SK-N-SH (cell line): Measurements from ENCODE around the gene VANGL1. TPM values are rescaled to one million over a fixed set of nuclear protein-coding genes. Genes with fewer than 3 reads are reported as not detected.

ENCODE experiments used
- CTCF ChIA-PET: fragments of 300-600, 350-600 bp; formaldehyde crosslinking; extraction: SDS; loops from one replicate; lab custom pipeline; 2021; lab: Yijun Ruan, JAX
- POLR2A ChIA-PET: fragments of 350-600 bp; sonication (Branson Sonifier 250); formaldehyde crosslinking; extraction: SDS; loops from one replicate; lab custom pipeline; 2020; ENCODE audit warnings: antibody characterized with exemption, inconsistent platforms; lab: Yijun Ruan, JAX
- DNase-seq: peaks from one replicate; pipeline ENCODE4 v3.0.0; 2012
- H2AFZ ChIP-seq: fragments of 200-600 bp; sonication (generic); 2 replicates; pipeline ENCODE4 v1.8.1; 2016; ENCODE audit warnings: antibody characterized with exemption, mild to moderate bottlenecking, low read depth
- H3F3A ChIP-seq: fragments of 200-600 bp; sonication (generic); replicated peaks from 2 replicates; pipeline ENCODE3; 2016; ENCODE audit warnings: antibody characterized with exemption, mild to moderate bottlenecking; ENCODE audit not compliant: insufficient read depth
- H3K27ac ChIP-seq, 2 experiments: fragments of 200-500 bp in 1 of 2; fragments of 200-600 bp in 1 of 2; sonication (Bioruptor generic) in 1 of 2; sonication (generic), shearing (Covaris generic) in 1 of 2; 2 replicates each; pipeline versions ENCODE4 v1.5.1 to v1.6.1; 2014 to 2016; ENCODE audit warnings: low read depth in 2 of 2, inconsistent platforms in 1 of 2, low read length in 1 of 2, mild to moderate bottlenecking in 1 of 2, mixed read lengths in 1 of 2
- H3K27me3 ChIP-seq: fragments of 200-600 bp; sonication (generic), shearing (Covaris generic); 2 replicates; pipeline ENCODE4 v1.6.1; 2016; ENCODE audit warnings: mixed run types; ENCODE audit not compliant: insufficient read depth
- H3K36me3 ChIP-seq, 2 experiments: fragments of 200-500 bp in 1 of 2; fragments of 200-600 bp in 1 of 2; sonication (Bioruptor generic) in 1 of 2; sonication (generic) in 1 of 2; replicated peaks in 1 of 2; 2 replicates each; pipeline versions ENCODE3 to v1.5.1; 2014 to 2016; ENCODE audit warnings: low read length in 1 of 2, mild to moderate bottlenecking in 1 of 2; ENCODE audit not compliant: insufficient read depth in 2 of 2, control insufficient read depth in 1 of 2
- H3K4me1 ChIP-seq, 2 experiments: fragments of 200-500 bp in 1 of 2; fragments of 200-600 bp in 1 of 2; sonication (Bioruptor generic) in 1 of 2; sonication (generic), shearing (Covaris generic) in 1 of 2; 2 replicates each; pipeline versions ENCODE4 v1.5.1 to v1.6.1; 2014 to 2016; ENCODE audit warnings: low read depth in 1 of 2, low read length in 1 of 2, mixed run types in 1 of 2; ENCODE audit not compliant: insufficient read depth in 2 of 2, control insufficient read depth in 1 of 2
- H3K4me2 ChIP-seq: fragments of 200-600 bp; sonication (generic), shearing (Covaris generic); 2 replicates; pipeline ENCODE4 v1.6.1; 2017; ENCODE audit warnings: mixed run types
- H3K4me3 ChIP-seq, 2 experiments: fragments of 200-500 bp in 1 of 2; fragments of 200-600 bp in 1 of 2; sonication (Bioruptor generic) in 1 of 2; sonication (generic), shearing (Covaris generic) in 1 of 2; 2 replicates each; pipeline versions ENCODE4 v1.5.1 to v1.8.1; 2014 to 2016; ENCODE audit warnings: low read depth in 2 of 2, inconsistent platforms in 1 of 2, low read length in 1 of 2, mild to moderate bottlenecking in 1 of 2, mixed read lengths in 1 of 2, moderate library complexity in 1 of 2
- H3K79me2 ChIP-seq: fragments of 200-600 bp; sonication (generic); 2 replicates; pipeline ENCODE4 v1.8.1; 2017; ENCODE audit warnings: mild to moderate bottlenecking; ENCODE audit not compliant: insufficient read depth
- H3K9ac ChIP-seq: fragments of 200-600 bp; sonication (generic); 2 replicates; pipeline ENCODE4 v1.6.1; 2017; ENCODE audit warnings: mixed run types
- H3K9me2 ChIP-seq: fragments of 200-600 bp; sonication (generic); 2 replicates; pipeline ENCODE4 v1.6.1; 2017; ENCODE audit warnings: mixed run types
- H3K9me3 ChIP-seq: fragments of 200-600 bp; sonication (generic); 2 replicates; pipeline ENCODE4 v1.6.1; 2017; ENCODE audit warnings: mixed run types, mild to moderate bottlenecking, moderate library complexity
- H4K20me1 ChIP-seq: fragments of 200-600 bp; sonication (generic); 2 replicates; pipeline ENCODE4 v1.6.1; 2017; ENCODE audit warnings: mild to moderate bottlenecking, mixed run types; ENCODE audit not compliant: insufficient read depth
- CHD2 ChIP-seq: fragments of 150-350 bp; IDR thresholded peaks from 2 replicates; pipeline ENCODE4 v1.6.1; 2018; ENCODE audit warnings: low read length; ENCODE audit not compliant: partially characterized antibody
- EZH2phosphoT487 ChIP-seq: fragments of 200-600 bp; sonication (generic); IDR thresholded peaks from 2 replicates; pipeline ENCODE4 v1.6.1; 2017; ENCODE audit warnings: low read depth, mixed run types, mild to moderate bottlenecking, antibody characterized with exemption, moderate library complexity, borderline replicate concordance
- FOXM1 ChIP-seq: IDR thresholded peaks from 2 replicates; pipeline ENCODE4 v1.4.0; 2012; ENCODE audit warnings: low read depth, mild to moderate bottlenecking
- GATA2 ChIP-seq: sonication (generic); formaldehyde crosslinking; IDR thresholded peaks from 2 replicates; pipeline ENCODE4 v1.5.0; 2020; ENCODE audit warnings: mild to moderate bottlenecking, missing genetic modification reagents
- IRF3 ChIP-seq: fragments of 150-350 bp; IDR thresholded peaks from 2 replicates; pipeline ENCODE4 v1.6.1; 2016; ENCODE audit warnings: mild to moderate bottlenecking, low read depth, low read length
- JUND ChIP-seq: IDR thresholded peaks from 2 replicates; pipeline ENCODE4 v1.4.0; 2012
- MEF2A ChIP-seq: IDR thresholded peaks from 2 replicates; pipeline ENCODE4 v1.4.0; 2012; ENCODE audit warnings: low read depth, borderline replicate concordance
- MXI1 ChIP-seq: IDR thresholded peaks from 2 replicates; pipeline ENCODE4 v1.6.1; 2012; ENCODE audit warnings: mild to moderate bottlenecking, low read depth, low read length, improper control_type of control experiment
- POLR2AphosphoS5 ChIP-seq: IDR thresholded peaks from 2 replicates; pipeline ENCODE4 v1.6.1; 2012; ENCODE audit warnings: low read depth, low read length
- RCOR1 ChIP-seq: fragments of 150-350 bp; IDR thresholded peaks from 2 replicates; pipeline ENCODE4 v1.6.1; 2017; ENCODE audit warnings: antibody characterized with exemption, low read length
- RXRA ChIP-seq: IDR thresholded peaks from 2 replicates; pipeline ENCODE4 v1.4.0; 2012; ENCODE audit warnings: low read depth, mild to moderate bottlenecking, borderline replicate concordance
- SIN3A ChIP-seq: IDR thresholded peaks from 2 replicates; pipeline ENCODE4 v1.6.1; 2012; ENCODE audit warnings: low read depth, mild to moderate bottlenecking, low read length, moderate library complexity, borderline replicate concordance
- SMC3 ChIP-seq: IDR thresholded peaks from 2 replicates; pipeline ENCODE4 v1.6.1; 2012; ENCODE audit warnings: low read depth, low read length, improper control_type of control experiment
- YY1 ChIP-seq: IDR thresholded peaks from 2 replicates; pipeline ENCODE4 v1.4.0; 2012; ENCODE audit warnings: low read depth, mild to moderate bottlenecking
- ZBTB33 ChIP-seq: IDR thresholded peaks from 2 replicates; pipeline ENCODE4 v1.4.0; 2012; ENCODE audit warnings: low read depth, borderline replicate concordance
- WGBS: methylation state at CpG from one replicate; pipeline ENCODE4 v1.1.6; 2017; ENCODE audit warnings: low lambda C conversion rate; 5-methylcytosine and 5-hydroxymethylcytosine counted together
- polyA plus RNA-seq, 3 experiments: library from polyadenylated mRNA; depleted of rRNA; stranded (reverse); fragments of >200 nt; gene quantifications; 2 replicates each; pipeline ENCODE4 v1.2.3, GENCODE V29; 2012
- TF ChIP-seq, protein P1 (sequence below): IDR thresholded peaks from 2 replicates; pipeline ENCODE4 v1.6.1; 2012; ENCODE audit warnings: mild to moderate bottlenecking, low read depth, low read length, moderate library complexity
- TF ChIP-seq, protein P2 (sequence below): IDR thresholded peaks from 2 replicates; pipeline ENCODE4; 2012
- TF ChIP-seq, protein P3 (sequence below): fragments of 200-600 bp; sonication (generic); IDR thresholded peaks from 2 replicates; pipeline ENCODE4 v1.6.1; 2017; ENCODE audit warnings: antibody characterized with exemption, mild to moderate bottlenecking, moderate library complexity

The VANGL1 gene
- polyA plus RNA-seq, 1 of the 3 experiments (the other 2 are of a cell fraction), result 5.4 TPM

- Histone ChIP-seq H3K4me2 (no peak overlapping the region), H3K9me2 (no peaks in the 10 kb centered on the region), H4K20me1 (no peaks in the 10 kb centered on the region), H3K27me3 (no peaks in the 10 kb centered on the region; the same call in 1 of the 2 replicates), H2AFZ (no peak overlapping the region), H3K27ac (no peak overlapping the region), H3K4me1 (no peaks in the 10 kb centered on the region; a peak in 1 of 4 replicates), H3F3A (no peaks in the 10 kb centered on the region), H3K9ac (no peak overlapping the region), H3K79me2 (no peaks in the 10 kb centered on the region), H3K4me3 (no peak overlapping the region), H3K36me3 (no peaks in the 10 kb centered on the region), H3K9me3 (no peaks in the 10 kb centered on the region)
- 93% methylated on average over 9 of the region's 9 CpGs for WGBS
- DNase-seq, result no peak
- ChIA-PET POLR2A (interaction anchor here (0.8 kb wide), 1 partner anchor 10 kb away, joined by 4 read pairs; no protein-coding TSS in a partner anchor), CTCF (interaction anchor here (0.6 to 3.1 kb wide), 21 partner anchors 9 to 682 kb away, joined by 3 to 55 read pairs (median 6); partner anchors contain the start of gene VANGL1)
- TF ChIP-seq RXRA (no peak), SIN3A (no peak), JUND (no peak), SMC3 (no peak), FOXM1 (no peak), GATA2 (CRISPR knock-in tag) (no peak), POLR2AphosphoS5 (no peak), MEF2A (no peak), RCOR1 (no peak), EZH2phosphoT487 (no peak), MXI1 (no peak), CHD2 (no peak), IRF3 (no peak), ZBTB33 (no peak), YY1 (no peak)
- TF ChIP-seq, protein P1, sequence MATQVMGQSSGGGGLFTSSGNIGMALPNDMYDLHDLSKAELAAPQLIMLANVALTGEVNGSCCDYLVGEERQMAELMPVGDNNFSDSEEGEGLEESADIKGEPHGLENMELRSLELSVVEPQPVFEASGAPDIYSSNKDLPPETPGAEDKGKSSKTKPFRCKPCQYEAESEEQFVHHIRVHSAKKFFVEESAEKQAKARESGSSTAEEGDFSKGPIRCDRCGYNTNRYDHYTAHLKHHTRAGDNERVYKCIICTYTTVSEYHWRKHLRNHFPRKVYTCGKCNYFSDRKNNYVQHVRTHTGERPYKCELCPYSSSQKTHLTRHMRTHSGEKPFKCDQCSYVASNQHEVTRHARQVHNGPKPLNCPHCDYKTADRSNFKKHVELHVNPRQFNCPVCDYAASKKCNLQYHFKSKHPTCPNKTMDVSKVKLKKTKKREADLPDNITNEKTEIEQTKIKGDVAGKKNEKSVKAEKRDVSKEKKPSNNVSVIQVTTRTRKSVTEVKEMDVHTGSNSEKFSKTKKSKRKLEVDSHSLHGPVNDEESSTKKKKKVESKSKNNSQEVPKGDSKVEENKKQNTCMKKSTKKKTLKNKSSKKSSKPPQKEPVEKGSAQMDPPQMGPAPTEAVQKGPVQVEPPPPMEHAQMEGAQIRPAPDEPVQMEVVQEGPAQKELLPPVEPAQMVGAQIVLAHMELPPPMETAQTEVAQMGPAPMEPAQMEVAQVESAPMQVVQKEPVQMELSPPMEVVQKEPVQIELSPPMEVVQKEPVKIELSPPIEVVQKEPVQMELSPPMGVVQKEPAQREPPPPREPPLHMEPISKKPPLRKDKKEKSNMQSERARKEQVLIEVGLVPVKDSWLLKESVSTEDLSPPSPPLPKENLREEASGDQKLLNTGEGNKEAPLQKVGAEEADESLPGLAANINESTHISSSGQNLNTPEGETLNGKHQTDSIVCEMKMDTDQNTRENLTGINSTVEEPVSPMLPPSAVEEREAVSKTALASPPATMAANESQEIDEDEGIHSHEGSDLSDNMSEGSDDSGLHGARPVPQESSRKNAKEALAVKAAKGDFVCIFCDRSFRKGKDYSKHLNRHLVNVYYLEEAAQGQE, result no peak
- TF ChIP-seq, protein P2, sequence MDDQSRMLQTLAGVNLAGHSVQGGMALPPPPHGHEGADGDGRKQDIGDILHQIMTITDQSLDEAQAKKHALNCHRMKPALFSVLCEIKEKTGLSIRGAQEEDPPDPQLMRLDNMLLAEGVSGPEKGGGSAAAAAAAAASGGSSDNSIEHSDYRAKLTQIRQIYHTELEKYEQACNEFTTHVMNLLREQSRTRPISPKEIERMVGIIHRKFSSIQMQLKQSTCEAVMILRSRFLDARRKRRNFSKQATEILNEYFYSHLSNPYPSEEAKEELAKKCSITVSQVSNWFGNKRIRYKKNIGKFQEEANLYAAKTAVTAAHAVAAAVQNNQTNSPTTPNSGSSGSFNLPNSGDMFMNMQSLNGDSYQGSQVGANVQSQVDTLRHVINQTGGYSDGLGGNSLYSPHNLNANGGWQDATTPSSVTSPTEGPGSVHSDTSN, result no peak
- TF ChIP-seq, protein P3, sequence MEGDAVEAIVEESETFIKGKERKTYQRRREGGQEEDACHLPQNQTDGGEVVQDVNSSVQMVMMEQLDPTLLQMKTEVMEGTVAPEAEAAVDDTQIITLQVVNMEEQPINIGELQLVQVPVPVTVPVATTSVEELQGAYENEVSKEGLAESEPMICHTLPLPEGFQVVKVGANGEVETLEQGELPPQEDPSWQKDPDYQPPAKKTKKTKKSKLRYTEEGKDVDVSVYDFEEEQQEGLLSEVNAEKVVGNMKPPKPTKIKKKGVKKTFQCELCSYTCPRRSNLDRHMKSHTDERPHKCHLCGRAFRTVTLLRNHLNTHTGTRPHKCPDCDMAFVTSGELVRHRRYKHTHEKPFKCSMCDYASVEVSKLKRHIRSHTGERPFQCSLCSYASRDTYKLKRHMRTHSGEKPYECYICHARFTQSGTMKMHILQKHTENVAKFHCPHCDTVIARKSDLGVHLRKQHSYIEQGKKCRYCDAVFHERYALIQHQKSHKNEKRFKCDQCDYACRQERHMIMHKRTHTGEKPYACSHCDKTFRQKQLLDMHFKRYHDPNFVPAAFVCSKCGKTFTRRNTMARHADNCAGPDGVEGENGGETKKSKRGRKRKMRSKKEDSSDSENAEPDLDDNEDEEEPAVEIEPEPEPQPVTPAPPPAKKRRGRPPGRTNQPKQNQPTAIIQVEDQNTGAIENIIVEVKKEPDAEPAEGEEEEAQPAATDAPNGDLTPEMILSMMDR, result no peak
These were observed 64.2 kb downstream of the VANGL1 start for GRCh38 chr1:115705963-115706362.
